Body of pancreas (tissue), 4 donors: ENCODE measurements around the gene LAD1.

ENCODE experiments used
- POLR2A ChIP-seq, 3 donors: fragments of 450-650 bp; IDR thresholded peaks; one replicate each; pipeline ENCODE4 v1.6.1; 2016; ENCODE audit warnings: antibody characterized with exemption in 3 of 3, mild to moderate bottlenecking in 2 of 3
- TF ChIP-seq, protein P1 (sequence below), 7 experiments: fragments of 450-650 bp in 4 of 7; fragments of 200-600 bp in 3 of 7; sonication (generic) in 3 of 7; IDR thresholded peaks; one replicate each; pipeline ENCODE4 v1.5.1; 2016 to 2019; ENCODE audit warnings: antibody characterized with exemption in 7 of 7

DNA sequence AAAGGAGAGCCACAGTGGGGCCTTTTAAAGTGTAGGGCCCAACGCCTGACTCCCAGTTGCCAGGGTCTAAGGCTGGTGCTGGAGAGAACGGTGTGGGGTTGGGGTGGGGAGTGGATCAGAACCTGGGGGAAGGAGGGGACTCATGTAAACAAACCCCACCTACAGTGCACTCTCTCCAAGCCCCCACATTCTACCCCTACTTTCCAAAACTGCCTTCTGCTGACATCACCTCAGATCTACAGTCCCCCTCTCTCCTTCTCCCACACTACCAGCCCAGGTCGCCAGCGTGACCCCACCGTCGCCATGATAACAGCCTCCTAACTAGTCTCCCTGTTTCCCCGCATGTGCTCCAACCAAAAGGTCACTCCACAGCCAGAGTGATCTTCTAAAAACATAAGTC, 48.2 kb downstream of the LAD1 start:
- TF ChIP-seq, protein P1, sequence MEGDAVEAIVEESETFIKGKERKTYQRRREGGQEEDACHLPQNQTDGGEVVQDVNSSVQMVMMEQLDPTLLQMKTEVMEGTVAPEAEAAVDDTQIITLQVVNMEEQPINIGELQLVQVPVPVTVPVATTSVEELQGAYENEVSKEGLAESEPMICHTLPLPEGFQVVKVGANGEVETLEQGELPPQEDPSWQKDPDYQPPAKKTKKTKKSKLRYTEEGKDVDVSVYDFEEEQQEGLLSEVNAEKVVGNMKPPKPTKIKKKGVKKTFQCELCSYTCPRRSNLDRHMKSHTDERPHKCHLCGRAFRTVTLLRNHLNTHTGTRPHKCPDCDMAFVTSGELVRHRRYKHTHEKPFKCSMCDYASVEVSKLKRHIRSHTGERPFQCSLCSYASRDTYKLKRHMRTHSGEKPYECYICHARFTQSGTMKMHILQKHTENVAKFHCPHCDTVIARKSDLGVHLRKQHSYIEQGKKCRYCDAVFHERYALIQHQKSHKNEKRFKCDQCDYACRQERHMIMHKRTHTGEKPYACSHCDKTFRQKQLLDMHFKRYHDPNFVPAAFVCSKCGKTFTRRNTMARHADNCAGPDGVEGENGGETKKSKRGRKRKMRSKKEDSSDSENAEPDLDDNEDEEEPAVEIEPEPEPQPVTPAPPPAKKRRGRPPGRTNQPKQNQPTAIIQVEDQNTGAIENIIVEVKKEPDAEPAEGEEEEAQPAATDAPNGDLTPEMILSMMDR (IDR thresholded peaks at IDR 0.05): no peak
- no peak for TF ChIP-seq POLR2A (IDR thresholded peaks at IDR 0.05)
